ENCODE measurements around the gene PCSK9.

Gene PCSK9

GRCh38 chr1:55064861-55065263, 25.5 kb downstream of the PCSK9 start:
- Mint-ChIP-seq H3K36me3 (ENCODE audit: low read depth) (peaks cover 41% of the 10 kb centered on the region), H3K4me1 (ENCODE audit: low read depth) (peaks cover 10% of the 10 kb centered on the region), H3K4me3 (no peak overlapping the region), H3K9me3 (no peaks in the 10 kb centered on the region), H3K27ac (no peak overlapping the region), H3K27me3 (no peaks in the 10 kb centered on the region)
- no peak for DNase-seq

GRCh38 chr1:55065648-55066047, 26.3 kb downstream of the PCSK9 start:
- Mint-ChIP-seq H3K4me3 (no peak overlapping the region), H3K4me1 (ENCODE audit: low read depth) (peaks cover 4% of the 10 kb centered on the region), H3K9me3 (no peaks in the 10 kb centered on the region), H3K27me3 (no peaks in the 10 kb centered on the region), H3K36me3 (ENCODE audit: low read depth) (peaks cover 49% of the 10 kb centered on the region), H3K27ac (no peak overlapping the region)
- DNase-seq: no peak

GRCh38 chr1:55067022-55067778, 27.9 kb downstream of the PCSK9 start:
- H3K9me3 Mint-ChIP-seq: no peaks in the 10 kb centered on the region
- H3K36me3 Mint-ChIP-seq (ENCODE audit: low read depth): peaks cover 64% of the 10 kb centered on the region
- H3K27ac Mint-ChIP-seq: peak overlapping the region; percentile 35
- H3K4me1 Mint-ChIP-seq (ENCODE audit: low read depth): peaks cover 6% of the 10 kb centered on the region
- H3K4me3 Mint-ChIP-seq: no peak overlapping the region
- H3K27me3 Mint-ChIP-seq: no peaks in the 10 kb centered on the region
- no peak for DNase-seq

GRCh38 chr1:55067914-55068313, 28.6 kb downstream of the PCSK9 start:
- Mint-ChIP-seq H3K36me3 (ENCODE audit: low read depth) (peaks cover 71% of the 10 kb centered on the region), H3K9me3 (no peaks in the 10 kb centered on the region), H3K27ac (no peak overlapping the region), H3K4me1 (ENCODE audit: low read depth) (peaks cover 13% of the 10 kb centered on the region), H3K4me3 (no peak overlapping the region), H3K27me3 (no peaks in the 10 kb centered on the region)
- no peak for DNase-seq

- peaks cover 20% of the 10 kb centered on the region for H3K4me1 Mint-ChIP-seq (ENCODE audit: low read depth)
These were observed 29.3 kb downstream of the PCSK9 start for GRCh38 chr1:55068638-55069037.

GRCh38 chr1:55069280-55069679, 29.9 kb downstream of the PCSK9 start:
- Mint-ChIP-seq H3K36me3 (ENCODE audit: low read depth) (peaks cover 85% of the 10 kb centered on the region), H3K4me3 (no peak overlapping the region), H3K4me1 (ENCODE audit: low read depth) (peaks cover 27% of the 10 kb centered on the region), H3K9me3 (no peaks in the 10 kb centered on the region), H3K27ac (no peak overlapping the region), H3K27me3 (no peaks in the 10 kb centered on the region)
- DNase-seq: no peak

More at GRCh38 chr1:55068638-55069037, 29.3 kb downstream of the PCSK9 start:
- Mint-ChIP-seq H3K4me3 (no peak overlapping the region), H3K9me3 (no peaks in the 10 kb centered on the region), H3K36me3 (ENCODE audit: low read depth) (peaks cover 79% of the 10 kb centered on the region), H3K27me3 (no peaks in the 10 kb centered on the region), H3K27ac (peak overlapping the region; percentile 32)
- no peak for DNase-seq

GRCh38 chr1:55070293-55071164, 31.2 kb downstream of the PCSK9 start:
- DNase-seq: no peak
- Mint-ChIP-seq H3K27ac (peak overlapping the region; percentile 32), H3K27me3 (no peaks in the 10 kb centered on the region), H3K36me3 (ENCODE audit: low read depth) (peaks cover 96% of the 10 kb centered on the region), H3K4me3 (no peak overlapping the region), H3K9me3 (no peaks in the 10 kb centered on the region), H3K4me1 (ENCODE audit: low read depth) (peaks cover 29% of the 10 kb centered on the region)

- H3K4me3 Mint-ChIP-seq: no peak overlapping the region
- H3K27ac Mint-ChIP-seq: peak overlapping the region; percentile 93
- no peaks in the 10 kb centered on the region for H3K27me3 Mint-ChIP-seq
- peaks cover 98% of the 10 kb centered on the region for H3K36me3 Mint-ChIP-seq (ENCODE audit: low read depth)
- no peaks in the 10 kb centered on the region for H3K9me3 Mint-ChIP-seq
- no peak for DNase-seq
- peaks cover 29% of the 10 kb centered on the region for H3K4me1 Mint-ChIP-seq (ENCODE audit: low read depth)
These were observed 32.1 kb downstream of the PCSK9 start for GRCh38 chr1:55071477-55071876.

GRCh38 chr1:55073187-55073916, 34.0 kb downstream of the PCSK9 start:
- H3K4me1 Mint-ChIP-seq (ENCODE audit: low read depth): peaks cover 29% of the 10 kb centered on the region
- DNase-seq: no peak
- H3K9me3 Mint-ChIP-seq: no peaks in the 10 kb centered on the region
- H3K27ac Mint-ChIP-seq: peak overlapping the region; percentile 93
- H3K36me3 Mint-ChIP-seq (ENCODE audit: low read depth): peaks cover 95% of the 10 kb centered on the region
- H3K4me3 Mint-ChIP-seq: peak overlapping the region; percentile 4
- no peaks in the 10 kb centered on the region for H3K27me3 Mint-ChIP-seq

GRCh38 chr1:55074455-55074854, 35.1 kb downstream of the PCSK9 start:
- Mint-ChIP-seq H3K27ac (peak overlapping the region; percentile 93), H3K9me3 (no peaks in the 10 kb centered on the region), H3K36me3 (ENCODE audit: low read depth) (peaks cover 96% of the 10 kb centered on the region), H3K4me1 (ENCODE audit: low read depth) (peaks cover 29% of the 10 kb centered on the region), H3K27me3 (no peaks in the 10 kb centered on the region), H3K4me3 (no peak overlapping the region)
- DNase-seq: no peak

GRCh38 chr1:55076356-55076755, 37.0 kb downstream of the PCSK9 start:
- Mint-ChIP-seq H3K4me1 (ENCODE audit: low read depth) (peaks cover 29% of the 10 kb centered on the region), H3K27ac (peak overlapping the region; percentile 63), H3K4me3 (no peak overlapping the region), H3K9me3 (no peaks in the 10 kb centered on the region), H3K36me3 (ENCODE audit: low read depth) (peaks cover 96% of the 10 kb centered on the region), H3K27me3 (no peaks in the 10 kb centered on the region)
- DNase-seq: no peak

GRCh38 chr1:55078470-55078869, 39.1 kb downstream of the PCSK9 start:
- Mint-ChIP-seq H3K27ac (no peak overlapping the region), H3K4me1 (ENCODE audit: low read depth) (peaks cover 10% of the 10 kb centered on the region), H3K36me3 (ENCODE audit: low read depth) (peaks cover 95% of the 10 kb centered on the region), H3K9me3 (no peaks in the 10 kb centered on the region), H3K4me3 (no peak overlapping the region), H3K27me3 (no peaks in the 10 kb centered on the region)
- no peak for DNase-seq

GRCh38 chr1:55079651-55080050, 40.3 kb downstream of the PCSK9 start:
- Mint-ChIP-seq H3K36me3 (ENCODE audit: low read depth) (peaks cover 96% of the 10 kb centered on the region), H3K9me3 (no peaks in the 10 kb centered on the region), H3K27ac (no peak overlapping the region), H3K4me1 (ENCODE audit: low read depth) (peaks cover under 1% of the 10 kb centered on the region), H3K4me3 (no peak overlapping the region), H3K27me3 (no peaks in the 10 kb centered on the region)
- DNase-seq: no peak

GRCh38 chr1:55081188-55081904, 42.0 kb downstream of the PCSK9 start:
- DNase-seq: no peak
- H3K9me3 Mint-ChIP-seq: no peaks in the 10 kb centered on the region
- H3K4me1 Mint-ChIP-seq (ENCODE audit: low read depth): no peaks in the 10 kb centered on the region
- H3K27ac Mint-ChIP-seq: no peak overlapping the region
- no peak overlapping the region for H3K4me3 Mint-ChIP-seq
- no peaks in the 10 kb centered on the region for H3K27me3 Mint-ChIP-seq
- H3K36me3 Mint-ChIP-seq (ENCODE audit: low read depth): peaks cover 96% of the 10 kb centered on the region
